Measurements from ENCODE around the gene SELENOO.

Gene SELENOO

GRCh38 chr22:50189849-50190181, 11.0 kb upstream of the SELENOO start:
- Histone ChIP-seq H3K4me1 (ENCODE audit: control insufficient read depth, insufficient read depth, low read depth, low read length) (peaks cover 55% of the 10 kb centered on the region), H3K9ac (ENCODE audit: low read length) (peak overlapping the region; percentile 78), H2BK5ac (ENCODE audit: low read depth, low read length, poor library complexity, severe bottlenecking) (no peak overlapping the region), H3K4ac (ENCODE audit: low read depth in 1 of 2, low read length in 2 of 2) (peak overlapping the region; percentile 68 to 88), H3K14ac (ENCODE audit: low read length in 2 of 2) (peak overlapping the region in 1 of 2 experiments; percentile 37), H2BK120ac (ENCODE audit: low read depth, low read length) (peak overlapping the region; percentile 80), H3K9me3 (ENCODE audit: control insufficient read depth, low read length) (no peaks in the 10 kb centered on the region), H3K4me2 (ENCODE audit: low read length, poor library complexity, severe bottlenecking) (peak overlapping the region; percentile 84), H4K91ac (ENCODE audit: low read length) (peak overlapping the region; percentile 81), H3K4me3 (ENCODE audit: insufficient read depth in 1 of 2, low read depth in 1 of 2, low read length in 2 of 2) (peak overlapping the region; percentile 41 to 76), H3K18ac (ENCODE audit: low read depth in 1 of 2, low read length in 2 of 2) (peak overlapping the region; percentile 87 to 97), H3K27ac (ENCODE audit: low read length, poor library complexity, severe bottlenecking) (peak overlapping the region; percentile 90), H3K23ac (ENCODE audit: low read length in 2 of 2) (no peak overlapping the region), H2BK15ac (ENCODE audit: low read depth, poor library complexity, severe bottlenecking) (no peak overlapping the region), H3K79me1 (replicated peaks; ENCODE audit: low read length, poor library complexity, severe bottlenecking) (peaks cover 37% of the 10 kb centered on the region), H4K8ac (ENCODE audit: low read length) (peak overlapping the region; percentile 54), H2BK12ac (ENCODE audit: low read length in 2 of 2) (peak overlapping the region in 1 of 2 experiments; percentile 88), H2AK5ac (ENCODE audit: low read length, severe bottlenecking) (no peak overlapping the region), H3K36me3 (ENCODE audit: control insufficient read depth in 1 of 2, insufficient read depth in 2 of 2, low read depth in 1 of 2, low read length in 2 of 2) (peaks cover 16 to 42% of the 10 kb centered on the region in 2 experiments), H3K27me3 (ENCODE audit: control insufficient read depth in 1 of 2, insufficient read depth in 1 of 2, low read length in 2 of 2) (no peaks in the 10 kb centered on the region), H2AFZ (ENCODE audit: low read depth, low read length) (no peak overlapping the region)
- 55% methylated on average over 4 of the region's 4 CpGs for WGBS
- DNase-seq = no peak

GRCh38 chr22:50190182-50190940, 10.4 kb upstream of the SELENOO start:
- Histone ChIP-seq H3K9ac (ENCODE audit: low read length) (peak overlapping the region; percentile 78), H2BK15ac (ENCODE audit: low read depth, poor library complexity, severe bottlenecking) (no peak overlapping the region), H3K18ac (ENCODE audit: low read depth in 1 of 2, low read length in 2 of 2) (peak overlapping the region; percentile 87 to 97), H3K14ac (ENCODE audit: low read length in 2 of 2) (peak overlapping the region in 1 of 2 experiments; percentile 49), H2AFZ (ENCODE audit: low read depth, low read length) (peak overlapping the region; percentile 29), H3K9me3 (ENCODE audit: control insufficient read depth, low read length) (no peaks in the 10 kb centered on the region), H3K79me1 (replicated peaks; ENCODE audit: low read length, poor library complexity, severe bottlenecking) (peaks cover 39% of the 10 kb centered on the region), H3K4me3 (ENCODE audit: insufficient read depth in 1 of 2, low read depth in 1 of 2, low read length in 2 of 2) (peak overlapping the region; percentile 55 to 76), H3K23ac (ENCODE audit: low read length in 2 of 2) (peak overlapping the region in 1 of 2 experiments; percentile 73), H3K27me3 (ENCODE audit: control insufficient read depth in 1 of 2, insufficient read depth in 1 of 2, low read length in 2 of 2) (no peaks in the 10 kb centered on the region), H3K4ac (ENCODE audit: low read depth in 1 of 2, low read length in 2 of 2) (peak overlapping the region; percentile 68 to 88), H2BK120ac (ENCODE audit: low read depth, low read length) (peak overlapping the region; percentile 81), H2AK5ac (ENCODE audit: low read length, severe bottlenecking) (peak overlapping the region; percentile 15), H3K4me1 (ENCODE audit: control insufficient read depth, insufficient read depth, low read depth, low read length) (peaks cover 51% of the 10 kb centered on the region), H2BK12ac (ENCODE audit: low read length in 2 of 2) (peak overlapping the region; percentile 79 to 88), H4K8ac (ENCODE audit: low read length) (peak overlapping the region; percentile 54), H3K4me2 (ENCODE audit: low read length, poor library complexity, severe bottlenecking) (peak overlapping the region; percentile 84), H4K91ac (ENCODE audit: low read length) (peak overlapping the region; percentile 95), H3K36me3 (ENCODE audit: control insufficient read depth in 1 of 2, insufficient read depth in 2 of 2, low read depth in 1 of 2, low read length in 2 of 2) (peaks cover 18 to 46% of the 10 kb centered on the region in 2 experiments), H3K27ac (ENCODE audit: low read length, poor library complexity, severe bottlenecking) (peak overlapping the region; percentile 90), H2BK5ac (ENCODE audit: low read depth, low read length, poor library complexity, severe bottlenecking) (no peak overlapping the region)
- WGBS = 39% methylated on average over 36 of the region's 43 CpGs
- peak; percentile 53 for DNase-seq

GRCh38 chr22:50190941-50191741, 9.7 kb upstream of the SELENOO start:
- Histone ChIP-seq H3K27me3 (ENCODE audit: control insufficient read depth in 1 of 2, insufficient read depth in 1 of 2, low read length in 2 of 2) (no peaks in the 10 kb centered on the region), H3K4ac (ENCODE audit: low read depth in 1 of 2, low read length in 2 of 2) (peak overlapping the region; percentile 88 to 91), H3K4me3 (ENCODE audit: insufficient read depth in 1 of 2, low read depth in 1 of 2, low read length in 2 of 2) (peak overlapping the region; percentile 55 to 76), H2AK5ac (ENCODE audit: low read length, severe bottlenecking) (peak overlapping the region; percentile 15), H3K23ac (ENCODE audit: low read length in 2 of 2) (peak overlapping the region in 1 of 2 experiments; percentile 39), H2AFZ (ENCODE audit: low read depth, low read length) (no peak overlapping the region), H3K4me1 (ENCODE audit: control insufficient read depth, insufficient read depth, low read depth, low read length) (peaks cover 49% of the 10 kb centered on the region), H2BK12ac (ENCODE audit: low read length in 2 of 2) (peak overlapping the region in 1 of 2 experiments; percentile 56), H2BK5ac (ENCODE audit: low read depth, low read length, poor library complexity, severe bottlenecking) (no peak overlapping the region), H4K8ac (ENCODE audit: low read length) (peak overlapping the region; percentile 54), H2BK15ac (ENCODE audit: low read depth, poor library complexity, severe bottlenecking) (peak overlapping the region; percentile 13), H3K14ac (ENCODE audit: low read length in 2 of 2) (peak overlapping the region in 1 of 2 experiments; percentile 49), H3K9me3 (ENCODE audit: control insufficient read depth, low read length) (no peaks in the 10 kb centered on the region), H3K79me1 (replicated peaks; ENCODE audit: low read length, poor library complexity, severe bottlenecking) (peaks cover 40% of the 10 kb centered on the region), H3K4me2 (ENCODE audit: low read length, poor library complexity, severe bottlenecking) (peak overlapping the region; percentile 84), H3K36me3 (ENCODE audit: control insufficient read depth in 1 of 2, insufficient read depth in 2 of 2, low read depth in 1 of 2, low read length in 2 of 2) (peaks cover 23 to 51% of the 10 kb centered on the region in 2 experiments), H4K91ac (ENCODE audit: low read length) (peak overlapping the region; percentile 95), H3K9ac (ENCODE audit: low read length) (peak overlapping the region; percentile 78), H3K18ac (ENCODE audit: low read depth in 1 of 2, low read length in 2 of 2) (peak overlapping the region; percentile 87 to 97), H3K27ac (ENCODE audit: low read length, poor library complexity, severe bottlenecking) (peak overlapping the region; percentile 90), H2BK120ac (ENCODE audit: low read depth, low read length) (peak overlapping the region; percentile 37)
- DNase-seq = no peak
- WGBS = 67% methylated on average over 18 of the region's 18 CpGs
